K562 (cell line): Measurements from ENCODE around the gene PREX1. TPM values are rescaled to one million over a fixed set of nuclear protein-coding genes. Genes with fewer than 3 reads are reported as not detected.
A peak's percentile ranks its signal among the peaks of the same experiment; 100 is the strongest.

Source experiments
- CBFA2T2 ChIP-seq: fragments of 450-650 bp; conservative IDR thresholded peaks from 2 replicates; pipeline ENCODE4 v1.6.1; 2017; ENCODE audit warnings: mild to moderate bottlenecking
- CGGBP1 ChIP-seq: fragments of 250-450 bp; sonication (Bioruptor Pico); IDR thresholded peaks from 2 replicates; pipeline ENCODE4 v1.9.0; 2021; ENCODE audit warnings: mild to moderate bottlenecking
- CHD2 ChIP-seq: IDR thresholded peaks from 2 replicates; pipeline ENCODE4 v1.6.1; 2011; ENCODE audit warnings: low read depth, low read length
- EZH2 ChIP-seq: IDR thresholded peaks from 2 replicates; pipeline ENCODE4 v1.6.1; 2012; ENCODE audit warnings: low read depth, mild to moderate bottlenecking, inconsistent platforms, low read length, borderline replicate concordance
- FOS ChIP-seq: IDR thresholded peaks from 3 replicates; pipeline ENCODE4 v1.6.1; 2011; ENCODE audit not compliant: insufficient read length; ENCODE audit errors: extremely low read depth
- JUND ChIP-seq, 2 experiments: IDR thresholded peaks; 2 replicates in 1 of 2; 3 replicates in 1 of 2; pipeline ENCODE4 v1.6.1; 2011; ENCODE audit warnings: borderline replicate concordance in 2 of 2, low read depth in 2 of 2, low read length in 2 of 2, improper control_type of control experiment in 1 of 2, missing biosample characterization in 1 of 2, missing genetic modification characterization in 1 of 2, missing genetic modification reagents in 1 of 2
- L3MBTL2 ChIP-seq: fragments of 450-650 bp; IDR thresholded peaks from 2 replicates; pipeline ENCODE4 v1.6.1; 2016; ENCODE audit warnings: mild to moderate bottlenecking, moderate library complexity
- MBD2 ChIP-seq: sonication (generic); IDR thresholded peaks from 2 replicates; pipeline ENCODE4 v1.6.1; 2016; ENCODE audit warnings: low read depth, borderline replicate concordance
- MEIS2 ChIP-seq: fragments of 450-650 bp; IDR thresholded peaks from 2 replicates; pipeline ENCODE4 v1.6.1; 2014; ENCODE audit warnings: mild to moderate bottlenecking; ENCODE audit not compliant: partially characterized antibody
- NFYB ChIP-seq: IDR thresholded peaks from 2 replicates; pipeline ENCODE4 v1.6.1; 2011; ENCODE audit warnings: mild to moderate bottlenecking, moderate library complexity; ENCODE audit not compliant: insufficient read length; ENCODE audit errors: extremely low read depth
- NR0B1 ChIP-seq: fragments of 450-650 bp; IDR thresholded peaks from one replicate; pipeline ENCODE4 v1.6.1; 2018; ENCODE audit warnings: mild to moderate bottlenecking, moderate library complexity; ENCODE audit not compliant: partially characterized antibody
- NRF1 ChIP-seq, 2 experiments: fragments of 450-650 bp; IDR thresholded peaks in 1 of 2; conservative IDR thresholded peaks in 1 of 2; 2 replicates each; pipeline ENCODE4 v1.6.1; 2014; ENCODE audit warnings: mild to moderate bottlenecking in 2 of 2
- PHF21A ChIP-seq: fragments of 450-650 bp; IDR thresholded peaks from 2 replicates; pipeline ENCODE4 v1.6.1; 2017; ENCODE audit warnings: low read depth, borderline replicate concordance
- RCOR1 ChIP-seq, 2 experiments: IDR thresholded peaks; 2 replicates each; pipeline ENCODE4 v1.6.1; 2012; ENCODE audit warnings: low read depth in 2 of 2, low read length in 2 of 2, borderline replicate concordance in 1 of 2, improper control_type of control experiment in 1 of 2
- SRSF7 ChIP-seq: fragments of 200-400 bp; formaldehyde crosslinking; optimal IDR thresholded peaks from 2 replicates; pipeline ENCODE3; 2017; ENCODE audit warnings: mild to moderate bottlenecking, low read depth, low read length
- TOE1 ChIP-seq, 2 experiments: fragments of 450-650 bp in 1 of 2; sonication (generic) in 1 of 2; formaldehyde crosslinking in 1 of 2; IDR thresholded peaks; 2 replicates each; pipeline versions ENCODE4 v1.7.1 to v1.8.0; 2016 to 2022; ENCODE audit warnings: borderline replicate concordance in 2 of 2, mild to moderate bottlenecking in 2 of 2, antibody characterized with exemption in 1 of 2, inconsistent platforms in 1 of 2, low read depth in 1 of 2, missing genetic modification reagents in 1 of 2, moderate library complexity in 1 of 2
- ZKSCAN8 ChIP-seq: fragments of 200-800 bp; sonication (Bioruptor generic); IDR thresholded peaks from 2 replicates; pipeline ENCODE4 v1.6.1; 2016; ENCODE audit warnings: missing genetic modification characterization, missing compliant biosample characterization
- polyA plus RNA-seq, 8 experiments: library from polyadenylated mRNA; depleted of rRNA in 4 of 8; stranded (reverse) in 5 of 8; unstranded in 3 of 8; fragments of >200 nt; fragmentation: Nextera tagmentation in 2 of 8; fragmentation: Illumina TruSeq in 1 of 8; extraction: Ambion mirVana in 2 of 8; extraction: Trizol in 1 of 8; gene quantifications; 2 replicates each; pipeline versions ENCODE4 v1.2.1 to v1.2.3, GENCODE V29; 2011 to 2014; ENCODE audit warnings: inconsistent platforms in 1 of 8, missing spikeins in 1 of 8
- total RNA-seq, 7 experiments: library from RNA; depleted of rRNA in 6 of 7; stranded (reverse); fragments of >200 nt in 6 of 7; fragmentation: Illumina TruSeq in 2 of 7; extraction: Trizol in 2 of 7; gene quantifications; 2 replicates each; pipeline versions ENCODE4 v1.2.1 to v1.2.3, GENCODE V29; 2011 to 2021; ENCODE audit warnings: low replicate concordance in 1 of 7
- TF ChIP-seq, protein P1 (sequence below), 2 experiments: IDR thresholded peaks in 1 of 2; conservative IDR thresholded peaks in 1 of 2; 2 replicates each; pipeline ENCODE4 v1.6.1; 2016; ENCODE audit warnings: low read depth in 2 of 2, mild to moderate bottlenecking in 1 of 2, missing compliant biosample characterization in 1 of 2, missing genetic modification characterization in 1 of 2, moderate library complexity in 1 of 2
- TF ChIP-seq, protein P2 (sequence below): sonication (generic); formaldehyde crosslinking; IDR thresholded peaks from 2 replicates; pipeline ENCODE4 v1.5.0; 2020; ENCODE audit warnings: missing genetic modification reagents

PREX1 gene
- total and polyA plus RNA-seq, 9 of the 15 experiments (the other 6 are each of a cell fraction or from before 2014, with no cell fraction given) = 0.37 to 10.4 (median 4.8) TPM

- TF ChIP-seq TOE1 (IDR thresholded peaks at IDR 0.05; ENCODE audit: borderline replicate concordance) (peak; percentile 38; the same call in 1 of the 2 replicates), TOE1 (CRISPR knock-in tag; IDR thresholded peaks at IDR 0.05; ENCODE audit: borderline replicate concordance, low read depth) (no peak), ZKSCAN8 (CRISPR knock-in tag) (0 out of 2 replicates have a peak, but pooled peaks have one; percentile 43), EZH2 (no peak), PHF21A (no peak), L3MBTL2 (peak; percentile 65), NRF1 (conservative IDR thresholded peaks at IDR 0.05 in 1 of 2, IDR thresholded peaks at IDR 0.05 in 1 of 2) (0 out of 4 replicates have a peak, but pooled peaks of 1 of the 2 experiments have one; percentile 30), CHD2 (0 out of 2 replicates have a peak, but pooled peaks have one; percentile 25), SRSF7 (no peak), CGGBP1 (CRISPR knock-in tag) (no peak), JUND (IDR thresholded peaks at IDR 0.05; ENCODE audit: borderline replicate concordance, low read depth, low read length) (peak; percentile 29; the same call in 1 of the 2 replicates), JUND (tag; IDR thresholded peaks at IDR 0.05; ENCODE audit: borderline replicate concordance, low read depth, low read length) (no peak), MEIS2 (peak; percentile 81), RCOR1 (IDR thresholded peaks at IDR 0.05; ENCODE audit: borderline replicate concordance in 1 of 2, low read depth in 2 of 2, low read length in 2 of 2) (peak in 1 of 2 experiments; percentile 10; a peak in 1 of 4 replicates), NFYB (peak; percentile 73), MBD2 (peak; percentile 57; the same call in 1 of the 2 replicates), NR0B1 (no peak), FOS (peak; percentile 85), CBFA2T2 (peak; percentile 64)
- TF ChIP-seq, protein P1, sequence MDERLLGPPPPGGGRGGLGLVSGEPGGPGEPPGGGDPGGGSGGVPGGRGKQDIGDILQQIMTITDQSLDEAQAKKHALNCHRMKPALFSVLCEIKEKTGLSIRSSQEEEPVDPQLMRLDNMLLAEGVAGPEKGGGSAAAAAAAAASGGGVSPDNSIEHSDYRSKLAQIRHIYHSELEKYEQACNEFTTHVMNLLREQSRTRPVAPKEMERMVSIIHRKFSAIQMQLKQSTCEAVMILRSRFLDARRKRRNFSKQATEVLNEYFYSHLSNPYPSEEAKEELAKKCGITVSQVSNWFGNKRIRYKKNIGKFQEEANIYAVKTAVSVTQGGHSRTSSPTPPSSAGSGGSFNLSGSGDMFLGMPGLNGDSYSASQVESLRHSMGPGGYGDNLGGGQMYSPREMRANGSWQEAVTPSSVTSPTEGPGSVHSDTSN (CRISPR knock-in tag; IDR thresholded peaks at IDR 0.05; ENCODE audit: low read depth) = no peak
- TF ChIP-seq, protein P1 (tag; conservative IDR thresholded peaks at IDR 0.05; ENCODE audit: low read depth) = 0 out of 2 replicates have a peak, but pooled peaks have one; percentile 17
- TF ChIP-seq, protein P2, sequence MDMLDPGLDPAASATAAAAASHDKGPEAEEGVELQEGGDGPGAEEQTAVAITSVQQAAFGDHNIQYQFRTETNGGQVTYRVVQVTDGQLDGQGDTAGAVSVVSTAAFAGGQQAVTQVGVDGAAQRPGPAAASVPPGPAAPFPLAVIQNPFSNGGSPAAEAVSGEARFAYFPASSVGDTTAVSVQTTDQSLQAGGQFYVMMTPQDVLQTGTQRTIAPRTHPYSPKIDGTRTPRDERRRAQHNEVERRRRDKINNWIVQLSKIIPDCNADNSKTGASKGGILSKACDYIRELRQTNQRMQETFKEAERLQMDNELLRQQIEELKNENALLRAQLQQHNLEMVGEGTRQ = peak; percentile 96
Observed at GRCh38 chr20:48725555-48725991, 102.2 kb downstream of the PREX1 start (continued).
